H9 (cell line): ENCODE data around the gene C10orf143. TPM values are rescaled to one million over a fixed set of nuclear protein-coding genes. Genes with fewer than 3 reads are reported as not detected.

Source experiments
- DNase-seq: peaks from one replicate; pipeline ENCODE4 v3.0.0-alpha.2; 2017
- H2AFZ ChIP-seq: one replicate; pipeline ENCODE4 v1.6.1; 2013; ENCODE audit warnings: mild to moderate bottlenecking, low read length, control low read depth, moderate library complexity
- H2AK5ac ChIP-seq: 2 replicates; pipeline ENCODE4 v1.6.1; 2013; ENCODE audit warnings: low read length, control low read depth, mixed read lengths; ENCODE audit not compliant: insufficient read length
- H2BK120ac ChIP-seq: one replicate; pipeline ENCODE4 v1.6.1; 2013; ENCODE audit warnings: low read depth, mild to moderate bottlenecking, low read length, control low read depth, inconsistent platforms; ENCODE audit not compliant: poor library complexity, severe bottlenecking
- H2BK12ac ChIP-seq: 2 replicates; pipeline ENCODE4 v1.6.1; 2013; ENCODE audit warnings: low read length, control low read depth, mixed read lengths, low read depth; ENCODE audit not compliant: insufficient read length
- H2BK15ac ChIP-seq: 2 replicates; pipeline ENCODE4 v1.6.1; 2013; ENCODE audit warnings: low read depth, low read length, control low read depth
- H2BK20ac ChIP-seq: one replicate; pipeline ENCODE4 v1.6.1; 2013; ENCODE audit warnings: low read depth, mild to moderate bottlenecking, low read length, control low read depth, inconsistent platforms; ENCODE audit not compliant: poor library complexity, severe bottlenecking
- H2BK5ac ChIP-seq: 2 replicates; pipeline ENCODE4 v1.6.1; 2013; ENCODE audit warnings: low read length, control low read depth, mixed read lengths; ENCODE audit not compliant: insufficient read length
- H3K14ac ChIP-seq: 2 replicates; pipeline ENCODE4 v1.6.1; 2013; ENCODE audit warnings: low read length, control low read depth; ENCODE audit not compliant: insufficient read depth
- H3K18ac ChIP-seq: 2 replicates; pipeline ENCODE4 v1.6.1; 2013; ENCODE audit warnings: low read depth, mild to moderate bottlenecking, mixed read lengths, low read length, control low read depth; ENCODE audit not compliant: insufficient read length
- H3K23ac ChIP-seq: 2 replicates; pipeline ENCODE4 v1.6.1; 2013; ENCODE audit warnings: low read length, control low read depth, mixed read lengths, low read depth; ENCODE audit not compliant: insufficient read length
- H3K23me2 ChIP-seq: 2 replicates; pipeline ENCODE4 v1.6.1; 2013; ENCODE audit warnings: low read depth, mild to moderate bottlenecking, mixed read lengths, low read length, control low read depth; ENCODE audit not compliant: insufficient read length, poor library complexity, severe bottlenecking
- H3K27ac ChIP-seq: 2 replicates; pipeline ENCODE4 v1.5.1; 2013; ENCODE audit warnings: low read length, control low read depth, mixed read lengths, low read depth; ENCODE audit not compliant: insufficient read length
- H3K27me3 ChIP-seq: 2 replicates; pipeline ENCODE4 v1.6.1; 2013; ENCODE audit warnings: low read length, control low read depth, inconsistent platforms; ENCODE audit not compliant: insufficient read depth
- H3K4ac ChIP-seq: 2 replicates; pipeline ENCODE4 v1.6.1; 2013; ENCODE audit warnings: low read depth, mild to moderate bottlenecking, control low read depth, inconsistent platforms, low read length, moderate library complexity
- H3K4me1 ChIP-seq: 2 replicates; pipeline ENCODE4 v1.6.1; 2013; ENCODE audit warnings: low read length, control low read depth, inconsistent platforms; ENCODE audit not compliant: insufficient read depth
- H3K4me2 ChIP-seq: 2 replicates; pipeline ENCODE4 v1.6.1; 2013; ENCODE audit warnings: low read length, control low read depth, mixed read lengths; ENCODE audit not compliant: insufficient read length, insufficient read depth
- H3K56ac ChIP-seq: 2 replicates; pipeline ENCODE4 v1.6.1; 2013; ENCODE audit warnings: low read depth, mild to moderate bottlenecking, mixed read lengths, low read length, control low read depth; ENCODE audit not compliant: insufficient read length
- H3K79me1 ChIP-seq: 2 replicates; pipeline ENCODE4 v1.6.1; 2013; ENCODE audit warnings: low read depth, mild to moderate bottlenecking, moderate library complexity, low read length, control low read depth, inconsistent platforms; ENCODE audit not compliant: insufficient read depth, poor library complexity, severe bottlenecking
- H3K79me2 ChIP-seq: 2 replicates; pipeline ENCODE4 v1.6.1; 2013; ENCODE audit warnings: low read length, control low read depth, inconsistent platforms; ENCODE audit not compliant: insufficient read depth
- H3K9ac ChIP-seq: 2 replicates; pipeline ENCODE4 v1.6.1; 2013; ENCODE audit warnings: low read length, control low read depth, mixed read lengths; ENCODE audit not compliant: insufficient read length; ENCODE audit errors: extremely low read depth
- H3K9me3 ChIP-seq: one replicate; pipeline ENCODE4 v1.6.1; 2013; ENCODE audit warnings: low read depth, low read length, inconsistent platforms; ENCODE audit not compliant: control insufficient read depth
- H3T11ph ChIP-seq: one replicate; pipeline ENCODE4 v1.6.1; 2013; ENCODE audit warnings: mild to moderate bottlenecking, low read length, control low read depth, inconsistent platforms
- H4K20me1 ChIP-seq: one replicate; pipeline ENCODE4 v1.6.1; 2013; ENCODE audit not compliant: control insufficient read depth, insufficient read length, insufficient read depth
- H4K5ac ChIP-seq: 2 replicates; pipeline ENCODE4 v1.6.1; 2013; ENCODE audit warnings: low read depth, mild to moderate bottlenecking, mixed read lengths, low read length, control low read depth; ENCODE audit not compliant: insufficient read length
- H4K8ac ChIP-seq: replicated peaks from 2 replicates; pipeline ENCODE4 v1.6.1; 2013; ENCODE audit warnings: low read length, control low read depth, mixed read lengths, low read depth; ENCODE audit not compliant: insufficient read length
- H4K91ac ChIP-seq: 2 replicates; pipeline ENCODE4 v1.6.1; 2013; ENCODE audit warnings: low read depth, mild to moderate bottlenecking, moderate library complexity, mixed read lengths, low read length, control low read depth; ENCODE audit not compliant: insufficient read length
- H3K27ac Mint-ChIP-seq, 3 experiments: 2 replicates in 2 of 3; 3 replicates in 1 of 3; pipeline ENCODE4 v1.8.0; 2020 to 2021; ENCODE audit warnings: mixed read lengths in 3 of 3, mild to moderate bottlenecking in 1 of 3, moderate library complexity in 1 of 3
- H3K27me3 Mint-ChIP-seq: 2 replicates; pipeline ENCODE4 v1.8.0; 2021; ENCODE audit warnings: low read depth, mild to moderate bottlenecking, moderate library complexity, mixed read lengths
- H3K36me3 Mint-ChIP-seq, 3 experiments: 2 replicates in 2 of 3; 3 replicates in 1 of 3; pipeline ENCODE4 v1.8.0; 2020 to 2021; ENCODE audit warnings: low read depth in 3 of 3, mixed read lengths in 3 of 3; ENCODE audit not compliant: insufficient read depth in 1 of 3
- H3K4me1 Mint-ChIP-seq, 2 experiments: 2 replicates each; pipeline ENCODE4 v1.8.0; 2020; ENCODE audit warnings: mixed read lengths in 2 of 2
- H3K4me3 Mint-ChIP-seq, 2 experiments: 2 replicates in 1 of 2; 3 replicates in 1 of 2; pipeline ENCODE4 v1.8.0; 2020 to 2021; ENCODE audit warnings: mild to moderate bottlenecking in 2 of 2, mixed read lengths in 2 of 2, moderate library complexity in 1 of 2
- H3K9me3 Mint-ChIP-seq, 2 experiments: 2 replicates in 1 of 2; 3 replicates in 1 of 2; pipeline ENCODE4 v1.8.0; 2020; ENCODE audit warnings: mild to moderate bottlenecking in 2 of 2, mixed read lengths in 2 of 2, moderate library complexity in 1 of 2
- WGBS: extraction: QIAGEN DNeasy Blood & Tissue Kit; methylation state at CpG from one replicate; pipeline ENCODE4 v1.1.7; 2013; ENCODE audit warnings: missing lambda C conversion rate, low lambda C conversion rate, mixed read lengths; ENCODE audit not compliant: insufficient read length; ENCODE audit errors: extremely low coverage; 5-methylcytosine and 5-hydroxymethylcytosine counted together
- total RNA-seq: library from RNA; stranded (reverse); gene quantifications from 2 replicates; pipeline ENCODE4 v1.2.1, GENCODE V29; 2021
- TF ChIP-seq, protein P1 (sequence below): fragments of 200-600 bp; sonication (generic); conservative IDR thresholded peaks from 3 replicates; pipeline ENCODE4 v1.8.0; 2021; ENCODE audit warnings: antibody characterized with exemption, mild to moderate bottlenecking

Gene C10orf143
- total RNA-seq, 1 experiment from 2014 or later = 0.94 TPM

DNA sequence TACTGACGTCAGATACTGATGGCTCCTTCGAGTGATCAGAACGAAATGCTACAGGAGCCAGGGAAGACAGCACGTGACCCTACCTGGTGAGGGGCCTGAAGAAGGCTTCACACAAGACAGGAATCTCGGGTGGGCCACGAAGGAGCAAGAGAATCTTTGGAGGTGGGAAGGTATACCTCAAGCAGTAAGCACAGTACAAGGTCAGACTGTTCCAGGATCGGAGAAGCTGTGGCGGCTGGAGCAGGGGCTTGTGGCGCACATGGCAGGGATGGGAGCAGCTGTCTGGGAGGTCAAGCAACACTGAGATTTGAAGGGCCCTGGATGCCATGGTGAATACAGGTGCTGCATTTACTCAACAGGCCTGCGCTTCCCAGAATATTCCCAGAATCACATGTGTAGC is 45.4 kb downstream of the C10orf143 start:
- H3K23ac ChIP-seq = no peak overlapping the region
- H3K18ac ChIP-seq = no peak overlapping the region
- no peak overlapping the region for H3T11ph ChIP-seq
- H4K5ac ChIP-seq = no peak overlapping the region
- no peak overlapping the region for H3K4ac ChIP-seq
- Mint-ChIP-seq H3K27me3 (peaks cover 9% of the 10 kb centered on the region), H3K36me3 (no peaks in the 10 kb centered on the region; a peak in 1 of 7 replicates), H3K4me3 (no peak overlapping the region), H3K9me3 (no peaks in the 10 kb centered on the region), H3K4me1 (no peaks in the 10 kb centered on the region), H3K27ac (no peak overlapping the region; a peak in 1 of 7 replicates)
- no peaks in the 10 kb centered on the region for H3K79me2 ChIP-seq
- no peak overlapping the region for H2AFZ ChIP-seq
- H2BK20ac ChIP-seq = no peak overlapping the region
- H3K27me3 ChIP-seq = no peaks in the 10 kb centered on the region; the same call in 1 of the 2 replicates
- H3K4me1 ChIP-seq = no peaks in the 10 kb centered on the region
- TF ChIP-seq, protein P1, sequence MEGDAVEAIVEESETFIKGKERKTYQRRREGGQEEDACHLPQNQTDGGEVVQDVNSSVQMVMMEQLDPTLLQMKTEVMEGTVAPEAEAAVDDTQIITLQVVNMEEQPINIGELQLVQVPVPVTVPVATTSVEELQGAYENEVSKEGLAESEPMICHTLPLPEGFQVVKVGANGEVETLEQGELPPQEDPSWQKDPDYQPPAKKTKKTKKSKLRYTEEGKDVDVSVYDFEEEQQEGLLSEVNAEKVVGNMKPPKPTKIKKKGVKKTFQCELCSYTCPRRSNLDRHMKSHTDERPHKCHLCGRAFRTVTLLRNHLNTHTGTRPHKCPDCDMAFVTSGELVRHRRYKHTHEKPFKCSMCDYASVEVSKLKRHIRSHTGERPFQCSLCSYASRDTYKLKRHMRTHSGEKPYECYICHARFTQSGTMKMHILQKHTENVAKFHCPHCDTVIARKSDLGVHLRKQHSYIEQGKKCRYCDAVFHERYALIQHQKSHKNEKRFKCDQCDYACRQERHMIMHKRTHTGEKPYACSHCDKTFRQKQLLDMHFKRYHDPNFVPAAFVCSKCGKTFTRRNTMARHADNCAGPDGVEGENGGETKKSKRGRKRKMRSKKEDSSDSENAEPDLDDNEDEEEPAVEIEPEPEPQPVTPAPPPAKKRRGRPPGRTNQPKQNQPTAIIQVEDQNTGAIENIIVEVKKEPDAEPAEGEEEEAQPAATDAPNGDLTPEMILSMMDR = no peak
- H2BK5ac ChIP-seq = no peak overlapping the region
- H3K14ac ChIP-seq = no peak overlapping the region; the same call in 1 of the 2 replicates
- H2BK120ac ChIP-seq = no peak overlapping the region
- no peak overlapping the region for H4K91ac ChIP-seq
- WGBS = no CpG with 5 or more reads among the region's 10 CpGs
- H4K20me1 ChIP-seq = no peaks in the 10 kb centered on the region
- H3K9me3 ChIP-seq = no peaks in the 10 kb centered on the region
- no peaks in the 10 kb centered on the region for H3K23me2 ChIP-seq
- H3K79me1 ChIP-seq = no peaks in the 10 kb centered on the region
- no peak overlapping the region for H2BK15ac ChIP-seq
- no peak overlapping the region for H3K4me2 ChIP-seq
- H3K27ac ChIP-seq = no peak overlapping the region
- no peak overlapping the region for H2BK12ac ChIP-seq
- no peak overlapping the region for H4K8ac ChIP-seq
- H3K56ac ChIP-seq = no peak overlapping the region
- H3K9ac ChIP-seq = no peak overlapping the region
- no peak overlapping the region for H2AK5ac ChIP-seq
- DNase-seq = no peak
